ENCODE measurements around the gene TSPOAP1. TPM values are rescaled to one million over a fixed set of nuclear protein-coding genes. Genes with fewer than 3 reads are reported as not detected.

Gene TSPOAP1
- total RNA-seq, 4 donors from 2014 or later = 2.9 to 16.0 (median 3.3) TPM

- TF ChIP-seq POLR2A (IDR thresholded peaks at IDR 0.05) (no peak), CTCF (IDR thresholded peaks at IDR 0.05) (no peak)
- intact Hi-C loops (cut with DNase I) = no loop called here
- Histone ChIP-seq H3K4me3 (no peak overlapping the region), H3K4me1 (peaks cover 0 to 5% (median 0%) of the 10 kb centered on the region in 3 donors), H3K27me3 (no peaks in the 10 kb centered on the region), H3K27ac (no peak overlapping the region), H3K9me3 (no peaks in the 10 kb centered on the region), H3K36me3 (no peaks in the 10 kb centered on the region)
- no peak for DNase-seq
- WGBS, 2 donors = 60 to 73% methylated on average over 7 of the region's 7 CpGs
These were observed 14.5 kb downstream of the TSPOAP1 start for GRCh38 chr17:58313815-58314705.

GRCh38 chr17:58312829-58313228 lies 15.8 kb downstream of the TSPOAP1 start:
- Histone ChIP-seq H3K27ac (no peak overlapping the region), H3K4me1 (peaks cover 0 to 4% (median 0%) of the 10 kb centered on the region in 3 donors), H3K4me3 (no peak overlapping the region), H3K27me3 (no peaks in the 10 kb centered on the region), H3K36me3 (no peaks in the 10 kb centered on the region), H3K9me3 (no peaks in the 10 kb centered on the region)
- TF ChIP-seq CTCF (IDR thresholded peaks at IDR 0.05) = peak in 1 of 6 experiments; percentile 17
- no peak for TF ChIP-seq POLR2A (IDR thresholded peaks at IDR 0.05)
- WGBS, 2 donors = 33 to 44% methylated on average over 1 of the region's 1 CpG
- DNase-seq = no peak
- intact Hi-C loops (cut with DNase I) = no loop called here

- Histone ChIP-seq H3K4me1 (no peaks in the 10 kb centered on the region), H3K36me3 (no peaks in the 10 kb centered on the region), H3K9me3 (no peaks in the 10 kb centered on the region), H3K27ac (no peak overlapping the region), H3K4me3 (no peak overlapping the region), H3K27me3 (no peaks in the 10 kb centered on the region)
- WGBS, 2 donors = 88% methylated on average over 5 of the region's 23 CpGs; no CpG with 5 or more reads in 1 of the 2 donors
- no peak for DNase-seq
- TF ChIP-seq POLR2A (IDR thresholded peaks at IDR 0.05) = no peak
- TF ChIP-seq CTCF (IDR thresholded peaks at IDR 0.05) = no peak
- intact Hi-C loops (cut with DNase I) = no loop called here
These were observed 16.5 kb downstream of the TSPOAP1 start for GRCh38 chr17:58312021-58312630.

GRCh38 chr17:58311429-58311894 lies 17.1 kb downstream of the TSPOAP1 start:
- Histone ChIP-seq H3K9me3 (no peaks in the 10 kb centered on the region), H3K27ac (no peak overlapping the region), H3K27me3 (no peaks in the 10 kb centered on the region), H3K4me1 (no peaks in the 10 kb centered on the region), H3K36me3 (no peaks in the 10 kb centered on the region), H3K4me3 (no peak overlapping the region)
- intact Hi-C loops (cut with DNase I) = no loop called here
- TF ChIP-seq POLR2A (IDR thresholded peaks at IDR 0.05) (no peak), CTCF (IDR thresholded peaks at IDR 0.05) (no peak)
- WGBS, 2 donors = 85 to 100% methylated on average over 1 to 6 of the region's 9 CpGs
- DNase-seq = no peak
